GM12878 (cell line): ENCODE results near the gene TBRG1. TPM values are rescaled to one million over a fixed set of nuclear protein-coding genes. Genes with fewer than 3 reads are reported as not detected.

Experiments
- ATAC-seq: fragments of 200-7000 bp; cut with Tn5 transposase; 3 replicates; pipeline ENCODE4 v1.9.1; 2020; ENCODE audit warnings: mild to moderate bottlenecking, moderate library complexity
- BruUV-seq: library from RNA; stranded (reverse); fragments of 400-500 nt; replicated peaks from 2 replicates; lab custom pipeline; 2021; lab: Mats Ljungman, UMichigan
- CTCF ChIA-PET: fragments of 300-600 bp; sonication (Branson Sonifier 250); formaldehyde crosslinking; extraction: SDS; loops from one replicate; lab custom pipeline; 2021; ENCODE audit warnings: inconsistent platforms; lab: Yijun Ruan, JAX
- POLR2A ChIA-PET: fragments of 350-600 bp; formaldehyde crosslinking; extraction: SDS; loops from one replicate; lab custom pipeline; 2021; ENCODE audit warnings: inconsistent platforms; lab: Charles Lee
- RAD21 ChIA-PET: fragments of 300-600 bp; sonication (Branson Sonifier 250); formaldehyde crosslinking; loops from one replicate; lab custom pipeline; 2023; ENCODE audit warnings: antibody characterized with exemption; ENCODE audit not compliant: unreplicated experiment; lab: Charles Lee
- SMC1A ChIA-PET: fragments of 300-600 bp; sonication (Branson Sonifier 250); formaldehyde crosslinking; loops from one replicate; lab custom pipeline; 2023; ENCODE audit not compliant: unreplicated experiment, uncharacterized antibody; lab: Charles Lee
- DNase-seq: peaks from one replicate; pipeline ENCODE4 v3.0.0-alpha.2; 2011; ENCODE audit warnings: low read depth, low spot score
- FAIRE-seq: peaks from 3 replicates; lab custom pipeline; 2011; peaks lifted over from hg19 to GRCh38; lab: Jason Lieb, UNC
- H2AFZ ChIP-seq: 2 replicates; pipeline ENCODE4 v1.6.0; 2011; ENCODE audit warnings: low read depth, low read length, control low read depth; ENCODE audit not compliant: control insufficient read depth
- H3K27ac ChIP-seq: 2 replicates; pipeline ENCODE4 v1.5.1; 2011; ENCODE audit warnings: control low read depth; ENCODE audit not compliant: control insufficient read depth, insufficient read depth
- H3K27me3 ChIP-seq, 2 experiments: replicated peaks in 1 of 2; 2 replicates each; pipeline versions ENCODE4 v1.6.0 to v1.6.1; 2011; ENCODE audit warnings: low read length in 1 of 2; ENCODE audit not compliant: control insufficient read depth in 2 of 2, insufficient read depth in 2 of 2
- H3K36me3 ChIP-seq, 2 experiments: 2 replicates each; pipeline ENCODE4 v1.5.1; 2011; ENCODE audit warnings: low read length in 1 of 2; ENCODE audit not compliant: control insufficient read depth in 2 of 2, insufficient read depth in 2 of 2
- H3K4me1 ChIP-seq: 2 replicates; pipeline ENCODE4 v1.6.1; 2011; ENCODE audit warnings: mild to moderate bottlenecking, low read length, moderate library complexity, mixed read lengths; ENCODE audit not compliant: control insufficient read depth, insufficient read depth
- H3K4me2 ChIP-seq: 2 replicates; pipeline ENCODE4 v1.6.0; 2011; ENCODE audit warnings: control low read depth; ENCODE audit not compliant: control insufficient read depth, insufficient read depth
- H3K4me3 ChIP-seq: fragments of 200-600 bp; sonication (generic); 2 replicates; pipeline ENCODE4 v1.5.1; 2016
- H3K79me2 ChIP-seq: 2 replicates; pipeline ENCODE4 v1.6.0; 2011; ENCODE audit warnings: low read length; ENCODE audit not compliant: control insufficient read depth, insufficient read depth
- H3K9ac ChIP-seq: 2 replicates; pipeline ENCODE4 v1.8.0; 2011; ENCODE audit warnings: low read length, control low read depth, mixed read lengths; ENCODE audit not compliant: control insufficient read depth, insufficient read depth
- H3K9me3 ChIP-seq: replicated peaks from 3 replicates; pipeline ENCODE4 v1.5.1; 2011; ENCODE audit warnings: mild to moderate bottlenecking, low read length; ENCODE audit not compliant: control insufficient read depth, insufficient read depth
- H4K20me1 ChIP-seq: 2 replicates; pipeline ENCODE4 v1.6.0; 2011; ENCODE audit not compliant: control insufficient read depth, insufficient read depth
- BCLAF1 ChIP-seq: fragments of 450-650 bp; IDR thresholded peaks from 2 replicates; pipeline ENCODE4 v1.6.1; 2017; ENCODE audit warnings: antibody characterized with exemption, mild to moderate bottlenecking, moderate library complexity
- CHD4 ChIP-seq: fragments of 200-600 bp; sonication (generic); IDR thresholded peaks from 2 replicates; pipeline ENCODE4 v1.6.1; 2016; ENCODE audit warnings: mild to moderate bottlenecking
- CREB1 ChIP-seq: IDR thresholded peaks from 2 replicates; pipeline ENCODE4 v1.6.1; 2012; ENCODE audit warnings: low read depth, mild to moderate bottlenecking, inconsistent platforms
- DPF2 ChIP-seq: fragments of 450-650 bp; IDR thresholded peaks from 2 replicates; pipeline ENCODE4 v1.6.1; 2017; ENCODE audit warnings: mild to moderate bottlenecking
- FOXK2 ChIP-seq: fragments of 450-650 bp; IDR thresholded peaks from 2 replicates; pipeline ENCODE4 v1.6.1; 2017; ENCODE audit warnings: mild to moderate bottlenecking, moderate library complexity
- GATAD2B ChIP-seq: fragments of 450-650 bp; conservative IDR thresholded peaks from 2 replicates; pipeline ENCODE4 v1.6.1; 2017; ENCODE audit warnings: low read depth, mild to moderate bottlenecking, moderate library complexity
- NFXL1 ChIP-seq: fragments of 450-650 bp; IDR thresholded peaks from 2 replicates; pipeline ENCODE4 v1.6.1; 2017; ENCODE audit warnings: antibody characterized with exemption, mild to moderate bottlenecking, borderline replicate concordance
- PML ChIP-seq: IDR thresholded peaks from 2 replicates; pipeline ENCODE4 v1.6.1; 2012; ENCODE audit warnings: low read length, inconsistent platforms
- POLR2AphosphoS2 ChIP-seq: IDR thresholded peaks from 2 replicates; pipeline ENCODE4 v1.6.1; 2011; ENCODE audit warnings: low read depth, mild to moderate bottlenecking, low read length, improper control_type of control experiment, moderate library complexity
- SMAD5 ChIP-seq: IDR thresholded peaks from 2 replicates; pipeline ENCODE4 v1.6.1; 2016; ENCODE audit warnings: antibody characterized with exemption, low read depth
- SMARCA5 ChIP-seq: fragments of 450-650 bp; IDR thresholded peaks from 2 replicates; pipeline ENCODE4 v1.6.1; 2017; ENCODE audit warnings: mild to moderate bottlenecking
- ZBTB11 ChIP-seq: fragments of 450-650 bp; formaldehyde crosslinking; IDR thresholded peaks from 2 replicates; pipeline ENCODE4 v1.5.0; 2022; ENCODE audit warnings: mild to moderate bottlenecking, missing genetic modification characterization
- ZNF384 ChIP-seq: IDR thresholded peaks from 2 replicates; pipeline ENCODE4 v1.6.1; 2012; ENCODE audit warnings: low read depth, mild to moderate bottlenecking, low read length, improper control_type of control experiment, borderline replicate concordance
- ZNF622 ChIP-seq: fragments of 450-650 bp; IDR thresholded peaks from 2 replicates; pipeline ENCODE4 v1.6.1; 2017; ENCODE audit warnings: mild to moderate bottlenecking, inconsistent platforms
- ZSCAN29 ChIP-seq: fragments of 450-650 bp; IDR thresholded peaks from 2 replicates; pipeline ENCODE4 v1.6.1; 2017; ENCODE audit warnings: mild to moderate bottlenecking, moderate library complexity
- WGBS: methylation state at CpG from one replicate; pipeline ENCODE4 v1.1.6; 2016; ENCODE audit warnings: low lambda C conversion rate; ENCODE audit not compliant: insufficient replicate concordance, insufficient coverage; ENCODE audit errors: missing lambda C conversion rate; 5-methylcytosine and 5-hydroxymethylcytosine counted together
- in situ Hi-C: fragments of 300-500 bp; cut with MboI; formaldehyde crosslinking; loops from 9 replicates; pipeline ENCODE4 v1.14.3; 2018; ENCODE audit warnings: mixed read lengths
- intact Hi-C: fragments of 100-400 bp; cut with micrococcal nuclease; formaldehyde crosslinking; loops from one replicate; pipeline ENCODE4 v1.14.2; 2022; ENCODE audit not compliant: unreplicated experiment
- polyA plus RNA-seq, 11 experiments: library from polyadenylated mRNA; depleted of rRNA in 4 of 11; unstranded in 6 of 11; stranded (reverse) in 5 of 11; fragments of >200 nt; fragmentation: Nextera tagmentation in 4 of 11; fragmentation: Illumina TruSeq in 1 of 11; extraction: Ambion mirVana in 4 of 11; extraction: Trizol in 1 of 11; gene quantifications; 1 replicate in 1 of 11; 2 replicates in 10 of 11; pipeline versions ENCODE4 v1.2.1 to v1.2.3, GENCODE V29; 2011 to 2016; ENCODE audit warnings: inconsistent platforms in 2 of 11, missing spikeins in 2 of 11, low read depth in 1 of 11
- total RNA-seq, 4 experiments: library from RNA; depleted of rRNA in 3 of 4; stranded (reverse); fragments of >200 nt in 3 of 4; fragmentation: Illumina TruSeq in 1 of 4; extraction: Trizol in 1 of 4; gene quantifications; 2 replicates each; pipeline versions ENCODE4 v1.2.1 to v1.2.3, GENCODE V29; 2013 to 2021
- TF ChIP-seq, protein P1 (sequence below): IDR thresholded peaks from 2 replicates; pipeline ENCODE4 v1.6.1; 2012; ENCODE audit warnings: low read depth, low read length, improper control_type of control experiment

Gene TBRG1
- total and polyA plus RNA-seq, 10 of the 15 experiments (the other 5 are each of a cell fraction or from before 2014, with no cell fraction given): 12.3 to 46.6 (median 26.2) TPM

- peak within 1 kb of the TSS; percentile 65 for H3K27ac ChIP-seq
- FAIRE-seq: peak; percentile 68
- TF ChIP-seq CHD4 (no peak), ZNF622 (no peak), ZNF384 (peak; percentile 99), SMAD5 (no peak), ZSCAN29 (no peak), CREB1 (0 out of 2 replicates have a peak, but pooled peaks have one; percentile 17), FOXK2 (peak; percentile 89), BCLAF1 (peak; percentile 78; the same call in 1 of the 2 replicates), DPF2 (0 out of 2 replicates have a peak, but pooled peaks have one; percentile 25), ZBTB11 (CRISPR knock-in tag) (no peak), SMARCA5 (no peak), GATAD2B (peak; percentile 57; the same call in 1 of the 2 replicates), NFXL1 (no peak), PML (no peak), POLR2AphosphoS2 (no peak)
- TF ChIP-seq, protein P1, sequence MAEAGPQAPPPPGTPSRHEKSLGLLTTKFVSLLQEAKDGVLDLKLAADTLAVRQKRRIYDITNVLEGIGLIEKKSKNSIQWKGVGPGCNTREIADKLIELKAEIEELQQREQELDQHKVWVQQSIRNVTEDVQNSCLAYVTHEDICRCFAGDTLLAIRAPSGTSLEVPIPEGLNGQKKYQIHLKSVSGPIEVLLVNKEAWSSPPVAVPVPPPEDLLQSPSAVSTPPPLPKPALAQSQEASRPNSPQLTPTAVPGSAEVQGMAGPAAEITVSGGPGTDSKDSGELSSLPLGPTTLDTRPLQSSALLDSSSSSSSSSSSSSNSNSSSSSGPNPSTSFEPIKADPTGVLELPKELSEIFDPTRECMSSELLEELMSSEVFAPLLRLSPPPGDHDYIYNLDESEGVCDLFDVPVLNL: no peak
These were observed 50.9 kb downstream of the TBRG1 start, which contains the start of the genes SIAE and SPA17 for GRCh38 chr11:124673333-124674167. SIAE (minus strand) TSS chr11:124673739; CDS start chr11:124673708, 31 bp downstream. SPA17 (plus strand) TSS chr11:124673904; CDS start chr11:124675265, 1,361 bp downstream.

More at GRCh38 chr11:124673333-124674167, 50.9 kb downstream of the TBRG1 start, which contains the start of the genes SIAE and SPA17:
- H2AFZ ChIP-seq: peak within 1 kb of the TSS; percentile 95
- H4K20me1 ChIP-seq: no peaks in the 10 kb centered on the region
- in situ Hi-C loops: loop anchor here (5.0 kb wide), 2 partner anchors 89 to 164 kb away; partner anchors contain the start of gene ESAM
- TSS peak; percentile 84 for BruUV-seq
- DNase-seq (peak; percentile 74), ATAC-seq (peak; percentile 95)
- peak within 1 kb of the TSS; percentile 96 for H3K4me3 ChIP-seq
- no peaks in the 10 kb centered on the region for H3K79me2 ChIP-seq
- ChIA-PET RAD21 (interaction anchor here (0.6 to 1.8 kb wide), 14 partner anchors 29 to 344 kb away, joined by 3 to 11 read pairs (median 4); partner anchors contain the start of genes CCDC15 and MSANTD2), SMC1A (interaction anchor here (0.7 to 6.5 kb wide), 9 partner anchors 27 to 273 kb away, joined by 3 to 93 read pairs (median 4); partner anchors contain the start of gene ESAM), POLR2A (interaction anchor here (0.6 to 1.4 kb wide), 11 partner anchors 17 to 1168 kb away, joined by 3 to 8 read pairs (median 4); no protein-coding TSS in a partner anchor), CTCF (interaction anchor here (0.9 to 7.1 kb wide), 10 partner anchors 29 to 468 kb away, joined by 3 to 190 read pairs (median 3); partner anchors contain the start of genes ESAM, NRGN and TMEM218)
- H3K9ac ChIP-seq: peak within 1 kb of the TSS; percentile 83
- H3K9me3 ChIP-seq: no peaks in the 10 kb centered on the region
- H3K4me2 ChIP-seq: peak within 1 kb of the TSS; percentile 96
- intact Hi-C loops: loop anchor here (1.0 to 2.0 kb wide), 2 partner anchors 43 to 88 kb away; no protein-coding TSS in a partner anchor
- no peaks in the 10 kb centered on the region for H3K27me3 ChIP-seq
- WGBS: 2% methylated on average over 53 of the region's 58 CpGs
- H3K36me3 ChIP-seq: no peaks in the 10 kb centered on the region
- peaks cover 7% of the 10 kb centered on the region for H3K4me1 ChIP-seq
